ENCODE data around the gene TDRKH.

DNA sequence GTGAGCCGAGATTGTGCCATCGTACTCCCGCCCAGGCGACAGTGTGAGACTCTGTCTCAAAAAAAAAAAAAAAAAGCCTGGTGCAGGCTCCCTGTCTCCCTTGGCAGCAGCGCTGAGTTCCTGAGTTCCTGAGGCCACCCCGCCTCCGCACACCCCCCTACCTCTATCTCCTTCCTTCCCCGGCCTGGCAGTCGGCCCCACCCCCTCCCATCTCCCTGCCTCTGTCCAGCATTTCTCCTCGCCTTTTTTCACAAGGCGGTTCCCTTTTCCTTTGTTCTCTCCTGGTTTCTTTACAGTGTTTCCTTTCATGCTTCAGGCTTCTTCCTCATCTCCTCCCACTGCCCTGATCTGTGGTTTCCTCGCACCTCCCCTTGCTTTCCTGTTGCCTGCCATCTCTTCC, 38.6 kb upstream of the TDRKH start:
- TF ChIP-seq EZH2 (IDR thresholded peaks at IDR 0.05; ENCODE audit: insufficient read depth, poor library complexity, severe bottlenecking) (no peak), EZH2phosphoT487 (IDR thresholded peaks at IDR 0.05; ENCODE audit: insufficient read depth, low read depth) (no peak)

Data from GM23248 (cell line).